Prostate gland (tissue), 2 donors: ENCODE measurements around the gene LIN9.

Experiments used
- CTCF ChIP-seq, 4 experiments: fragments of 200-600 bp in 2 of 4; fragments of 450-650 bp in 2 of 4; sonication (generic) in 2 of 4; IDR thresholded peaks; 1 replicate in 3 of 4; 2 replicates in 1 of 4; pipeline ENCODE4 v1.5.1; 2016 to 2019; ENCODE audit warnings: antibody characterized with exemption in 4 of 4, mild to moderate bottlenecking in 2 of 4, moderate library complexity in 2 of 4
- POLR2A ChIP-seq: fragments of 450-650 bp; IDR thresholded peaks from one replicate; pipeline ENCODE4 v1.6.1; 2016; ENCODE audit warnings: antibody characterized with exemption, mild to moderate bottlenecking

GRCh38 chr1:226308166-226308722 is 720 bp downstream of the LIN9 start:
- no peak for TF ChIP-seq CTCF (IDR thresholded peaks at IDR 0.05)
- TF ChIP-seq POLR2A, result no peak
